Nephron (organoid): ENCODE data around the gene KCNMA1.

Source experiments
- H3K27ac Mint-ChIP-seq, 3 experiments: 2 replicates each; pipeline ENCODE4 v1.8.0; 2020; ENCODE audit warnings: mixed read lengths in 3 of 3, mild to moderate bottlenecking in 2 of 3, moderate library complexity in 1 of 3
- H3K27me3 Mint-ChIP-seq: 2 replicates; pipeline ENCODE4 v1.8.0; 2021; ENCODE audit warnings: low read depth, mild to moderate bottlenecking, moderate library complexity, mixed read lengths
- H3K36me3 Mint-ChIP-seq: 2 replicates; pipeline ENCODE4 v1.8.0; 2020; ENCODE audit warnings: low read depth, mixed read lengths
- H3K4me1 Mint-ChIP-seq: 2 replicates; pipeline ENCODE4 v1.8.0; 2020; ENCODE audit warnings: mixed read lengths
- H3K4me3 Mint-ChIP-seq, 3 experiments: 2 replicates each; pipeline ENCODE4 v1.8.0; 2020; ENCODE audit warnings: mild to moderate bottlenecking in 3 of 3, mixed read lengths in 3 of 3, moderate library complexity in 2 of 3
- H3K9me3 Mint-ChIP-seq: 2 replicates; pipeline ENCODE4 v1.8.0; 2020; ENCODE audit warnings: mixed read lengths
- CTCF ChIP-seq, 3 experiments: fragments of 200-600 bp; sonication (generic); IDR thresholded peaks; one replicate each; pipeline ENCODE4 v1.5.0; 2021; ENCODE audit warnings: antibody characterized with exemption in 3 of 3; ENCODE audit not compliant: unreplicated experiment in 3 of 3

KCNMA1 gene

GRCh38 chr10:76942628-76943416 is 694.8 kb downstream of the KCNMA1 start:
- TF ChIP-seq CTCF (IDR thresholded peaks at IDR 0.05; ENCODE audit: unreplicated experiment in 3 of 3): no peak
- Mint-ChIP-seq H3K27ac (peak overlapping the region; percentile 55 to 86 (median 74)), H3K27me3 (peaks cover 4% of the 10 kb centered on the region), H3K9me3 (no peaks in the 10 kb centered on the region), H3K4me1 (peaks cover 30% of the 10 kb centered on the region), H3K4me3 (peak overlapping the region in 1 of 3 experiments; percentile 1), H3K36me3 (no peaks in the 10 kb centered on the region)

GRCh38 chr10:76939933-76940468 is 697.6 kb downstream of the KCNMA1 start:
- Mint-ChIP-seq H3K9me3 (no peaks in the 10 kb centered on the region), H3K27ac (peak overlapping the region in 2 of 3 experiments; percentile 51 to 65), H3K36me3 (no peaks in the 10 kb centered on the region), H3K4me1 (peaks cover 52% of the 10 kb centered on the region), H3K4me3 (no peak overlapping the region), H3K27me3 (peaks cover 4% of the 10 kb centered on the region)
- no peak for TF ChIP-seq CTCF (IDR thresholded peaks at IDR 0.05; ENCODE audit: unreplicated experiment in 3 of 3)

GRCh38 chr10:76937181-76937600 is 700.4 kb downstream of the KCNMA1 start:
- no peak for TF ChIP-seq CTCF (IDR thresholded peaks at IDR 0.05; ENCODE audit: unreplicated experiment in 3 of 3)
- Mint-ChIP-seq H3K4me3 (no peak overlapping the region), H3K27ac (peak overlapping the region; percentile 84 to 93 (median 89)), H3K27me3 (peaks cover 4% of the 10 kb centered on the region), H3K9me3 (no peaks in the 10 kb centered on the region), H3K36me3 (no peaks in the 10 kb centered on the region), H3K4me1 (peaks cover 45% of the 10 kb centered on the region)

- no peak overlapping the region for H3K4me3 Mint-ChIP-seq
- no peaks in the 10 kb centered on the region for H3K9me3 Mint-ChIP-seq
- H3K36me3 Mint-ChIP-seq: no peaks in the 10 kb centered on the region
- peak overlapping the region; percentile 84 to 93 (median 89) for H3K27ac Mint-ChIP-seq
- TF ChIP-seq CTCF (IDR thresholded peaks at IDR 0.05; ENCODE audit: unreplicated experiment in 3 of 3): no peak
- peaks cover 45% of the 10 kb centered on the region for H3K4me1 Mint-ChIP-seq
- H3K27me3 Mint-ChIP-seq: peaks cover 4% of the 10 kb centered on the region
Observed at GRCh38 chr10:76935941-76936613, 701.5 kb downstream of the KCNMA1 start.

GRCh38 chr10:76928565-76928964 is 709.0 kb downstream of the KCNMA1 start:
- H3K27ac Mint-ChIP-seq: no peak overlapping the region
- H3K27me3 Mint-ChIP-seq: no peaks in the 10 kb centered on the region
- H3K4me3 Mint-ChIP-seq: no peak overlapping the region
- TF ChIP-seq CTCF (IDR thresholded peaks at IDR 0.05; ENCODE audit: unreplicated experiment in 3 of 3): no peak
- peaks cover 5% of the 10 kb centered on the region for H3K9me3 Mint-ChIP-seq
- no peaks in the 10 kb centered on the region for H3K36me3 Mint-ChIP-seq
- peaks cover 7% of the 10 kb centered on the region for H3K4me1 Mint-ChIP-seq
